Measurements from ENCODE around the gene LAYN. TPM values are rescaled to one million over a fixed set of nuclear protein-coding genes. Genes with fewer than 3 reads are reported as not detected.

LAYN gene
- total RNA-seq, 2 donors from 2014 or later, result 10.6 to 12.8 TPM

GRCh38 chr11:111591187-111591960 is 50.9 kb downstream of the LAYN start:
- TF ChIP-seq CTCF (IDR thresholded peaks at IDR 0.05) (no peak), POLR2AphosphoS5 (IDR thresholded peaks at IDR 0.05) (no peak), POLR2A (IDR thresholded peaks at IDR 0.05) (no peak)
- H3K9me3 ChIP-seq, result no peaks in the 10 kb centered on the region
- no peaks in the 10 kb centered on the region for H3K27me3 ChIP-seq (replicated peaks; ENCODE audit: insufficient read depth)
- WGBS, result 83% methylated on average over 4 of the region's 4 CpGs
- DNase-seq (ENCODE audit: low spot score), result no peak
- no peaks in the 10 kb centered on the region for H3K36me3 ChIP-seq
- H3K4me3 ChIP-seq, result no peak overlapping the region
- H3K27ac ChIP-seq, result no peak overlapping the region
- intact Hi-C loops (cut with DNase I), result no loop called here
- H3K4me1 ChIP-seq (replicated peaks), result no peaks in the 10 kb centered on the region

- intact Hi-C loops (cut with DNase I), result no loop called here
- Histone ChIP-seq H3K27me3 (replicated peaks; ENCODE audit: insufficient read depth) (no peaks in the 10 kb centered on the region), H3K36me3 (no peaks in the 10 kb centered on the region), H3K4me1 (replicated peaks) (no peaks in the 10 kb centered on the region), H3K9me3 (no peaks in the 10 kb centered on the region), H3K4me3 (no peak overlapping the region), H3K27ac (no peak overlapping the region)
- TF ChIP-seq POLR2A (IDR thresholded peaks at IDR 0.05) (no peak), CTCF (IDR thresholded peaks at IDR 0.05) (no peak), POLR2AphosphoS5 (IDR thresholded peaks at IDR 0.05) (no peak)
- DNase-seq (ENCODE audit: low spot score), result no peak
Observed at GRCh38 chr11:111592491-111592890, 52.0 kb downstream of the LAYN start.

DNA sequence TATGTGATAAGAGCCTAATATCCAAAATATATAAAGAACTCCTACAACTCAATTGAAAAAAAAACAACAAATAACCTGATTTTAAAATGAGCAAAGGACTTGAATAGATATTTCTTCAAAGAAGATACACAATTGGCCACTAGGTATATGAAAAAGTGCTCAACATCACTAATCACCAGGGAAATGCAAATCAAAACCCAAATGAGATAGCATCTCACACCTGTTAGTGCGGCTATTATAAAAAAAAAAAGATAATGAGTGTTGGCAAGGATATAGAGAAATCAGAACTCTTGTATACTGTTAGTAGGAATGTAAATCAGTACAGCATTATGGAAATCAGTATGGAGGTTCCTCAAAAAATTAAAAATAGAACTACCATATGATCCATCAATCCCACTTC is 55.8 kb downstream of the LAYN start:
- Histone ChIP-seq H3K9me3 (no peaks in the 10 kb centered on the region), H3K4me3 (no peak overlapping the region), H3K27me3 (replicated peaks; ENCODE audit: insufficient read depth) (no peaks in the 10 kb centered on the region), H3K4me1 (replicated peaks) (no peaks in the 10 kb centered on the region), H3K36me3 (no peaks in the 10 kb centered on the region), H3K27ac (no peak overlapping the region)
- 84% methylated on average over 1 of the region's 1 CpG for WGBS
- TF ChIP-seq CTCF (IDR thresholded peaks at IDR 0.05) (no peak), POLR2AphosphoS5 (IDR thresholded peaks at IDR 0.05) (no peak), POLR2A (IDR thresholded peaks at IDR 0.05) (no peak)
- intact Hi-C loops (cut with DNase I), result no loop called here
- no peak for DNase-seq (ENCODE audit: low spot score)

GRCh38 chr11:111598148-111598547 is 57.6 kb downstream of the LAYN start:
- intact Hi-C loops (cut with DNase I), result no loop called here
- H3K27ac ChIP-seq, result no peak overlapping the region
- no peak for TF ChIP-seq POLR2A (IDR thresholded peaks at IDR 0.05)
- TF ChIP-seq CTCF (IDR thresholded peaks at IDR 0.05), result no peak
- no peak for TF ChIP-seq POLR2AphosphoS5 (IDR thresholded peaks at IDR 0.05)

DNA sequence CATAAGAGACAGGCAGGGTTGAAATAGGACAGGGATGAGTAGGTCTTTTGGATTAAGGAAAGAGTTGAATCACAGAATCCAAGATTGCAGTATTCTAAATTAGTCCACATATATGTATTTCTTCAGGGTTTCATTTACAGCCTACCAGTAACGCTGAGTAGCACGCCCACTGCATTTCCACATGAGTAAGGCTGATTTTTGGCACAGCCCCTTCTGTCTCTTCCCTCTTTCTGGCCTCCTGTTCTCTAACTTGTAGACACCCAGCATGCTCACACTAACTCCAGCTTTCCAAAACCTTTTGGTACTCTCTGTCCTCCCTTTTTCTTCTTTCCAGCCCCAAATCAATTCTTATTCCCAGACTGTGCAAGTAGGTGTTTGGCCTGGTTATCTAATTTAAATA is 58.0 kb downstream of the LAYN start:
- no peaks in the 10 kb centered on the region for H3K27me3 ChIP-seq (replicated peaks; ENCODE audit: insufficient read depth)
- intact Hi-C loops (cut with DNase I), result no loop called here
- no peak for TF ChIP-seq POLR2AphosphoS5 (IDR thresholded peaks at IDR 0.05)
- no peak for TF ChIP-seq POLR2A (IDR thresholded peaks at IDR 0.05)
- TF ChIP-seq CTCF (IDR thresholded peaks at IDR 0.05), result no peak
- no peak for DNase-seq (ENCODE audit: low spot score)
- H3K4me3 ChIP-seq, result no peak overlapping the region
- 47% methylated on average over 2 of the region's 2 CpGs for WGBS
- H3K9me3 ChIP-seq, result no peaks in the 10 kb centered on the region
- no peaks in the 10 kb centered on the region for H3K4me1 ChIP-seq (replicated peaks)
- H3K36me3 ChIP-seq, result no peaks in the 10 kb centered on the region
- no peak overlapping the region for H3K27ac ChIP-seq

More at GRCh38 chr11:111598148-111598547, 57.6 kb downstream of the LAYN start:
- Histone ChIP-seq H3K4me3 (no peak overlapping the region), H3K36me3 (no peaks in the 10 kb centered on the region), H3K4me1 (replicated peaks) (no peaks in the 10 kb centered on the region), H3K9me3 (no peaks in the 10 kb centered on the region), H3K27me3 (replicated peaks; ENCODE audit: insufficient read depth) (no peaks in the 10 kb centered on the region)
- no peak for DNase-seq (ENCODE audit: low spot score)
- WGBS, result 52% methylated on average over 1 of the region's 1 CpG
